K562 (cell line): ENCODE measurements around the gene NUP50. TPM values are rescaled to one million over a fixed set of nuclear protein-coding genes. Genes with fewer than 3 reads are reported as not detected.

ENCODE experiments used
- ATAC-seq: fragments of 200-7000 bp; cut with Tn5 transposase; 3 replicates; pipeline ENCODE4 v1.9.1; 2020; ENCODE audit warnings: moderate library complexity
- BruUV-seq: library from RNA; stranded (reverse); fragments of 400-500 nt; replicated peaks from 2 replicates; lab custom pipeline; 2021; lab: Mats Ljungman, UMichigan
- CTCF ChIA-PET: fragments of 300-600 bp; formaldehyde crosslinking; extraction: SDS; loops from one replicate; lab custom pipeline; 2021; ENCODE audit warnings: low intra/inter-chr PET ratio; lab: Yijun Ruan, JAX
- POLR2A ChIA-PET: fragments of 300-600, 350-650 bp; sonication (Branson Sonifier 250); formaldehyde crosslinking; extraction: SDS; loops from one replicate; lab custom pipeline; 2021; ENCODE audit warnings: antibody characterized with exemption, inconsistent platforms; lab: Yijun Ruan, JAX
- DNase-seq, 4 experiments: peaks; one replicate each; pipeline versions ENCODE4 v3.0.0 to v3.0.0-alpha.2; 2011 to 2018; ENCODE audit warnings: low spot score in 3 of 4, mixed read lengths in 3 of 4; ENCODE audit errors: extremely low read depth in 1 of 4
- FAIRE-seq: peaks from 2 replicates; lab custom pipeline; 2011; peaks lifted over from hg19 to GRCh38; lab: Jason Lieb, UNC
- H2AFZ ChIP-seq: 2 replicates; pipeline ENCODE4 v1.6.0; 2011; ENCODE audit warnings: low read depth, low read length, control low read depth, inconsistent platforms
- H3K27ac ChIP-seq: fragments of 200-600 bp; 3 replicates; pipeline ENCODE4 v1.8.0; 2011; ENCODE audit warnings: low read depth, mild to moderate bottlenecking, control low read depth, inconsistent platforms, low read length, moderate library complexity, mixed read lengths; ENCODE audit errors: extremely low read depth
- H3K27me3 ChIP-seq, 2 experiments: fragments of 300-600 bp in 1 of 2; 2 replicates in 1 of 2; 3 replicates in 1 of 2; pipeline versions ENCODE4 v1.6.0 to v1.8.0; 2011; ENCODE audit warnings: inconsistent platforms in 2 of 2, low read length in 2 of 2, mild to moderate bottlenecking in 1 of 2, mixed read lengths in 1 of 2, moderate library complexity in 1 of 2; ENCODE audit not compliant: control insufficient read depth in 2 of 2, insufficient read depth in 2 of 2
- H3K36me3 ChIP-seq: fragments of 300-600 bp; 3 replicates; pipeline ENCODE4 v1.8.0; 2011; ENCODE audit warnings: mild to moderate bottlenecking, low read length, inconsistent platforms; ENCODE audit not compliant: control insufficient read depth, insufficient read depth
- H3K4me1 ChIP-seq, 2 experiments: fragments of 200-600 bp in 1 of 2; replicated peaks in 1 of 2; 2 replicates in 1 of 2; 3 replicates in 1 of 2; pipeline versions ENCODE4 v1.5.1 to v1.8.0; 2011; ENCODE audit warnings: inconsistent platforms in 2 of 2, low read length in 2 of 2, mild to moderate bottlenecking in 1 of 2, mixed read lengths in 1 of 2, moderate library complexity in 1 of 2; ENCODE audit not compliant: control insufficient read depth in 2 of 2, insufficient read depth in 2 of 2
- H3K4me2 ChIP-seq: 2 replicates; pipeline ENCODE4 v1.6.1; 2011; ENCODE audit warnings: low read length, control low read depth, inconsistent platforms, mixed read lengths; ENCODE audit not compliant: insufficient read depth
- H3K4me3 ChIP-seq: fragments of 200-600 bp; sonication (generic), shearing (Covaris generic); 2 replicates; pipeline ENCODE4 v1.5.1; 2016; ENCODE audit warnings: control low read depth, inconsistent platforms
- H3K79me2 ChIP-seq: fragments of 200-600 bp; 3 replicates; pipeline ENCODE4 v1.8.0; 2011; ENCODE audit warnings: low read length, inconsistent platforms; ENCODE audit not compliant: control insufficient read depth, insufficient read depth
- H3K9ac ChIP-seq, 2 experiments: 2 replicates each; pipeline versions ENCODE4 v1.6.0 to v1.6.1; 2011; ENCODE audit warnings: low read depth in 2 of 2, low read length in 2 of 2, control low read depth in 1 of 2, inconsistent platforms in 1 of 2, mild to moderate bottlenecking in 1 of 2, mixed read lengths in 1 of 2; ENCODE audit not compliant: insufficient read depth in 1 of 2
- H3K9me1 ChIP-seq: one replicate; pipeline ENCODE4 v1.6.0; 2011; ENCODE audit warnings: inconsistent platforms, mild to moderate bottlenecking, low read length, moderate library complexity; ENCODE audit not compliant: control insufficient read depth, insufficient read depth
- H3K9me3 ChIP-seq: replicated peaks from 2 replicates; pipeline ENCODE4 v1.5.1; 2011; ENCODE audit warnings: low read depth, low read length, inconsistent platforms; ENCODE audit not compliant: control insufficient read depth, insufficient read depth
- H4K20me1 ChIP-seq: replicated peaks from 2 replicates; pipeline ENCODE4 v1.6.1; 2011; ENCODE audit warnings: low read length, inconsistent platforms, mixed read lengths; ENCODE audit not compliant: control insufficient read depth, insufficient read depth
- CBX8 ChIP-seq: fragments of 200-600 bp; sonication (generic); IDR thresholded peaks from 2 replicates; pipeline ENCODE4 v1.6.1; 2012; ENCODE audit warnings: borderline replicate concordance, mixed run types, low read depth, mild to moderate bottlenecking, moderate library complexity, mixed read lengths, low read length, control low read depth, inconsistent platforms; ENCODE audit not compliant: poor library complexity, severe bottlenecking; ENCODE audit errors: extremely low read depth
- KLF1 ChIP-seq: fragments of 450-650 bp; IDR thresholded peaks from 2 replicates; pipeline ENCODE4 v1.6.1; 2016; ENCODE audit warnings: missing genetic modification characterization, missing compliant biosample characterization
- SETDB1 ChIP-seq: IDR thresholded peaks from one replicate; pipeline ENCODE4 v1.6.1; 2012; ENCODE audit warnings: low read length, control low read depth, inconsistent platforms
- THAP12 ChIP-seq: fragments of 250-450 bp; sonication (Bioruptor Pico); IDR thresholded peaks from 2 replicates; pipeline ENCODE4 v1.9.0; 2021; ENCODE audit warnings: mild to moderate bottlenecking, inconsistent platforms
- WGBS: fragments of 100-300 bp; shearing (Covaris generic); methylation state at CpG from one replicate; pipeline ENCODE4 v1.1.6; 2016; ENCODE audit warnings: low coverage, mixed read lengths; ENCODE audit not compliant: insufficient coverage; ENCODE audit errors: missing lambda C conversion rate; 5-methylcytosine and 5-hydroxymethylcytosine counted together
- in situ Hi-C: fragments of 300-500 bp; cut with MboI; formaldehyde crosslinking; loops from 4 replicates; pipeline ENCODE4 v1.15.0; 2018; ENCODE audit warnings: inconsistent platforms, mixed read lengths
- intact Hi-C: fragments of 100-400 bp; cut with micrococcal nuclease; formaldehyde crosslinking; loops from 2 replicates; pipeline ENCODE4 v1.14.2; 2022
- polyA plus RNA-seq, 8 experiments: library from polyadenylated mRNA; depleted of rRNA in 4 of 8; stranded (reverse) in 5 of 8; unstranded in 3 of 8; fragments of >200 nt; fragmentation: Nextera tagmentation in 2 of 8; fragmentation: Illumina TruSeq in 1 of 8; extraction: Ambion mirVana in 2 of 8; extraction: Trizol in 1 of 8; gene quantifications; 2 replicates each; pipeline versions ENCODE4 v1.2.1 to v1.2.3, GENCODE V29; 2011 to 2014; ENCODE audit warnings: inconsistent platforms in 1 of 8, missing spikeins in 1 of 8
- total RNA-seq, 7 experiments: library from RNA; depleted of rRNA in 6 of 7; stranded (reverse); fragments of >200 nt in 6 of 7; fragmentation: Illumina TruSeq in 2 of 7; extraction: Trizol in 2 of 7; gene quantifications; 2 replicates each; pipeline versions ENCODE4 v1.2.1 to v1.2.3, GENCODE V29; 2011 to 2021; ENCODE audit warnings: low replicate concordance in 1 of 7

The NUP50 gene
- total and polyA plus RNA-seq, 9 of the 15 experiments (the other 6 are each of a cell fraction or from before 2014, with no cell fraction given): 23.8 to 83.7 (median 55.3) TPM

GRCh38 chr22:45221201-45221600 lies 57.5 kb downstream of the NUP50 start:
- in situ Hi-C loops: no loop called here
- peaks cover 0 to 11% of the 10 kb centered on the region in 2 experiments; a peak in 1 of 5 replicates for H3K27me3 ChIP-seq
- no peaks in the 10 kb centered on the region for H3K9me1 ChIP-seq
- POLR2A ChIA-PET: no interaction called here
- no peaks in the 10 kb centered on the region for H3K36me3 ChIP-seq
- TF ChIP-seq KLF1 (tag): no peak
- no peak for TF ChIP-seq SETDB1
- TF ChIP-seq CBX8: no peak
- TF ChIP-seq THAP12: no peak
- H2AFZ ChIP-seq: no peak overlapping the region
- no peak overlapping the region for H3K9ac ChIP-seq
- no peaks in the 10 kb centered on the region for H3K9me3 ChIP-seq
- H3K4me3 ChIP-seq: no peak overlapping the region
- peaks cover 12% of the 10 kb centered on the region; the same call in 1 of the 2 replicates for H4K20me1 ChIP-seq
- 31% methylated on average over 5 of the region's 5 CpGs for WGBS
- peaks cover 0 to 17% of the 10 kb centered on the region in 2 experiments; a peak in 2 of 5 replicates for H3K4me1 ChIP-seq
- no TSS peak for BruUV-seq
- no peak for DNase-seq
- no peak overlapping the region for H3K4me2 ChIP-seq
- CTCF ChIA-PET: no interaction called here
- FAIRE-seq: no peak
- intact Hi-C loops: no loop called here
- H3K27ac ChIP-seq: no peak overlapping the region
- ATAC-seq: no peak
- H3K79me2 ChIP-seq: no peaks in the 10 kb centered on the region
